ENCODE results near the gene USH2A.

- TF ChIP-seq POLR2AphosphoS5 (IDR thresholded peaks at IDR 0.05; ENCODE audit: low read depth, low read length) (no peak), POLR2A (IDR thresholded peaks at IDR 0.05; ENCODE audit: low read depth, low read length) (no peak)
Observed at GRCh38 chr1:215793180-215793579, 630.1 kb downstream of the USH2A start.
